GM19468 (cell line): ENCODE results near the gene PRR30.

ENCODE experiments used
- ATAC-seq: cut with Tn5 transposase; IDR thresholded peaks from one replicate; pipeline ENCODE4 v1.9.1; 2021; ENCODE audit warnings: mild to moderate bottlenecking, moderate library complexity, moderate number of reproducible peaks; ENCODE audit not compliant: unreplicated experiment; ENCODE audit errors: extremely low read depth

Gene PRR30

GRCh38 chr2:27108221-27108620 is 31.0 kb downstream of the PRR30 start:
- ATAC-seq, result no peak

- no peak for ATAC-seq
These were observed 33.2 kb downstream of the PRR30 start for GRCh38 chr2:27105981-27106380.

- ATAC-seq, result no peak
These were observed 36.9 kb downstream of the PRR30 start for GRCh38 chr2:27102329-27102728.

GRCh38 chr2:27100036-27100435 is 39.2 kb downstream of the PRR30 start:
- ATAC-seq, result no peak

- ATAC-seq, result no peak
These were observed 39.8 kb downstream of the PRR30 start for GRCh38 chr2:27099334-27099955.

GRCh38 chr2:27097341-27097740 is 41.9 kb downstream of the PRR30 start:
- ATAC-seq, result no peak

GRCh38 chr2:27096748-27097297 is 42.4 kb downstream of the PRR30 start:
- ATAC-seq, result no peak

GRCh38 chr2:27095745-27096651 is 43.2 kb downstream of the PRR30 start:
- no peak for ATAC-seq

GRCh38 chr2:27095427-27095744 is 43.8 kb downstream of the PRR30 start:
- no peak for ATAC-seq

GRCh38 chr2:27094353-27094984 is 44.7 kb downstream of the PRR30 start:
- no peak for ATAC-seq

GRCh38 chr2:27093430-27094352 is 45.5 kb downstream of the PRR30 start:
- no peak for ATAC-seq

- ATAC-seq, result no peak
These were observed 46.3 kb downstream of the PRR30 start for GRCh38 chr2:27092696-27093429.

GRCh38 chr2:27091746-27092695 is 47.2 kb downstream of the PRR30 start:
- ATAC-seq, result no peak

- ATAC-seq, result no peak
These were observed 49.9 kb downstream of the PRR30 start for GRCh38 chr2:27089111-27089954.

GRCh38 chr2:27088634-27089033 is 50.6 kb downstream of the PRR30 start:
- ATAC-seq, result no peak

GRCh38 chr2:27087823-27088410 is 51.3 kb downstream of the PRR30 start:
- ATAC-seq, result no peak
